ENCODE data around the gene PTPRO.
"Not testable (repeated sequence)": the region's sequence is repeated elsewhere in the genome, so short reads cannot be mapped to it uniquely, and the experiment has no call there.

Gene PTPRO

GRCh38 chr12:15599266-15600037 lies 277.1 kb downstream of the PTPRO start:
- DNase-seq (ENCODE audit: low read depth in 1 of 2, low spot score in 1 of 2): no peak

- no peak for DNase-seq (ENCODE audit: low read depth in 1 of 2, low spot score in 1 of 2)
These were observed 278.1 kb downstream of the PTPRO start for GRCh38 chr12:15600223-15600935.

GRCh38 chr12:15601210-15601800 lies 279.0 kb downstream of the PTPRO start:
- DNase-seq (ENCODE audit: low read depth in 1 of 2, low spot score in 1 of 2): no peak

GRCh38 chr12:15602051-15602672 lies 279.9 kb downstream of the PTPRO start:
- DNase-seq (ENCODE audit: low read depth in 1 of 2, low spot score in 1 of 2): no peak

- no peak for DNase-seq (ENCODE audit: low read depth in 1 of 2, low spot score in 1 of 2)
These were observed 281.3 kb downstream of the PTPRO start for GRCh38 chr12:15603474-15604085.

- no peak for DNase-seq (ENCODE audit: low read depth in 1 of 2, low spot score in 1 of 2)
These were observed 283.7 kb downstream of the PTPRO start for GRCh38 chr12:15605881-15606590.

- no peak for DNase-seq (ENCODE audit: low read depth in 1 of 2, low spot score in 1 of 2)
These were observed 286.1 kb downstream of the PTPRO start for GRCh38 chr12:15608406-15608805.

GRCh38 chr12:15608941-15609340 lies 286.6 kb downstream of the PTPRO start:
- no peak for DNase-seq (ENCODE audit: low read depth in 1 of 2, low spot score in 1 of 2)

GRCh38 chr12:15613981-15614380 lies 291.7 kb downstream of the PTPRO start:
- no peak for DNase-seq (ENCODE audit: low read depth in 1 of 2, low spot score in 1 of 2)

GRCh38 chr12:15616495-15616894 lies 294.2 kb downstream of the PTPRO start:
- DNase-seq (ENCODE audit: low read depth in 1 of 2, low spot score in 1 of 2): not testable (repeated sequence)

- DNase-seq (ENCODE audit: low read depth in 1 of 2, low spot score in 1 of 2): no peak
These were observed 298.6 kb downstream of the PTPRO start for GRCh38 chr12:15620741-15621539.

- no peak for DNase-seq (ENCODE audit: low read depth in 1 of 2, low spot score in 1 of 2)
These were observed 302.8 kb downstream of the PTPRO start for GRCh38 chr12:15625075-15625474.

GRCh38 chr12:15627995-15628945 lies 306.0 kb downstream of the PTPRO start:
- no peak for DNase-seq (ENCODE audit: low read depth in 1 of 2, low spot score in 1 of 2)

- no peak for DNase-seq (ENCODE audit: low read depth in 1 of 2, low spot score in 1 of 2)
These were observed 306.8 kb downstream of the PTPRO start for GRCh38 chr12:15629108-15629507.

- no peak for DNase-seq (ENCODE audit: low read depth in 1 of 2, low spot score in 1 of 2)
These were observed 307.5 kb downstream of the PTPRO start for GRCh38 chr12:15629761-15630160.

- DNase-seq (ENCODE audit: low read depth in 1 of 2, low spot score in 1 of 2): no peak
These were observed 308.9 kb downstream of the PTPRO start for GRCh38 chr12:15631007-15631715.

GRCh38 chr12:15632708-15633107 lies 310.4 kb downstream of the PTPRO start:
- DNase-seq (ENCODE audit: low read depth in 1 of 2, low spot score in 1 of 2): no peak

GRCh38 chr12:15633201-15633600 lies 310.9 kb downstream of the PTPRO start:
- DNase-seq (ENCODE audit: low read depth in 1 of 2, low spot score in 1 of 2): no peak

Data from stimulated activated CD4-positive, alpha-beta T cell treated with anti-CD3 and anti-CD28 coated beads, Interleukin-15, amount 100 ng/mL, for 1 hour (primary cell).